DOHH2 (cell line): ENCODE data around the gene ZNF426.

Source experiments
- H3F3A ChIP-seq: fragments of 200-600 bp; sonication (generic), shearing (Covaris generic); 2 replicates; pipeline ENCODE4 v1.6.0; 2016; ENCODE audit warnings: antibody characterized with exemption, mild to moderate bottlenecking; ENCODE audit not compliant: control insufficient read depth, insufficient read depth
- H3K27ac ChIP-seq: fragments of 200-600 bp; sonication (generic); 2 replicates; pipeline ENCODE4 v1.5.1; 2014; ENCODE audit warnings: low read depth, mild to moderate bottlenecking, low read length, moderate library complexity
- H3K27me3 ChIP-seq: fragments of 200-600 bp; sonication (generic); 2 replicates; pipeline ENCODE4 v1.6.1; 2014; ENCODE audit warnings: mild to moderate bottlenecking, low read length, mixed read lengths; ENCODE audit not compliant: control insufficient read depth
- H3K36me3 ChIP-seq: fragments of 200-600 bp; sonication (generic); 2 replicates; pipeline ENCODE4 v1.6.1; 2014; ENCODE audit warnings: mild to moderate bottlenecking, low read length, moderate library complexity, mixed read lengths; ENCODE audit not compliant: control insufficient read depth
- H3K4me1 ChIP-seq: fragments of 200-600 bp; sonication (generic); 2 replicates; pipeline ENCODE4 v1.6.1; 2014; ENCODE audit warnings: mild to moderate bottlenecking, low read length, mixed read lengths; ENCODE audit not compliant: control insufficient read depth
- H3K4me2 ChIP-seq: fragments of 200-600 bp; sonication (generic); 2 replicates; pipeline ENCODE4 v1.6.0; 2014; ENCODE audit warnings: mild to moderate bottlenecking, low read length, moderate library complexity
- H3K4me3 ChIP-seq: fragments of 200-600 bp; sonication (generic); 2 replicates; pipeline ENCODE4 v1.5.1; 2014; ENCODE audit warnings: mild to moderate bottlenecking, low read length, mixed read lengths
- H3K79me2 ChIP-seq: fragments of 200-600 bp; sonication (generic); 2 replicates; pipeline ENCODE4 v1.6.1; 2014; ENCODE audit warnings: mild to moderate bottlenecking, low read length, mixed read lengths; ENCODE audit not compliant: control insufficient read depth
- H3K9me2 ChIP-seq: fragments of 200-600 bp; sonication (generic); replicated peaks from 2 replicates; pipeline ENCODE4 v1.6.1; 2014; ENCODE audit warnings: mild to moderate bottlenecking, low read length, mixed read lengths; ENCODE audit not compliant: control insufficient read depth
- H3K9me3 ChIP-seq: fragments of 200-600 bp; sonication (generic); 2 replicates; pipeline ENCODE4 v1.6.1; 2014; ENCODE audit warnings: antibody characterized with exemption, low read length, mixed read lengths; ENCODE audit not compliant: control insufficient read depth, insufficient read depth
- H4K20me1 ChIP-seq: fragments of 200-600 bp; sonication (generic); 2 replicates; pipeline ENCODE4 v1.6.0; 2014; ENCODE audit warnings: low read depth, mild to moderate bottlenecking, antibody characterized with exemption, low read length, moderate library complexity; ENCODE audit not compliant: control insufficient read depth, insufficient read depth
- EZH2phosphoT487 ChIP-seq: fragments of 200-600 bp; sonication (generic); IDR thresholded peaks from 2 replicates; pipeline ENCODE4 v1.6.1; 2017; ENCODE audit warnings: borderline replicate concordance, mild to moderate bottlenecking, antibody characterized with exemption, low read length, moderate library complexity, mixed read lengths
- TF ChIP-seq, protein P1 (sequence below): fragments of 200-600 bp; sonication (generic); IDR thresholded peaks from one replicate; pipeline ENCODE4 v1.5.1; 2014; ENCODE audit warnings: antibody characterized with exemption, mild to moderate bottlenecking, low read depth, low read length; ENCODE audit not compliant: poor library complexity, severe bottlenecking

The ZNF426 gene

DNA sequence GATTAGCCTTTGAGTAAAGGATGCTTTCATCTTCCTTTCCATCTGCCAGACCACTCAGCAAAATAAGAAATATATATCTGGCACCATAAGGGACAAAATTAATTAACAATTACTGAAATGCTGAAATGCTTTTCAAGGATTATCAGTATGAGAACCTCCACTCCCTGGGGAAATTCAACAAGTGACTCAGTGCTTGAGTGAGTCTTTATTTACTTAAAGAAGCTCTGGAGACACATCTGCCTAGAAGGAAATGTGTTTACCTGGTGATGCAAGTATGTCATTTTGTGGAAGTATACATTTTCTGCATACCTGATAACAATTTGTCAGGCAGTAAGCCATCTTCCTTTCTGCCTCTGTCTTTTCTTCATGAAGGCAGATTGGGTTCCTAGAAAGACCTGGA, 63.5 kb downstream of the ZNF426 start:
- Histone ChIP-seq H3K4me1 (no peaks in the 10 kb centered on the region), H3K4me3 (no peak overlapping the region), H3K79me2 (no peaks in the 10 kb centered on the region), H4K20me1 (no peaks in the 10 kb centered on the region), H3K36me3 (no peaks in the 10 kb centered on the region), H3K4me2 (no peak overlapping the region), H3F3A (no peaks in the 10 kb centered on the region), H3K27ac (no peak overlapping the region), H3K9me3 (no peaks in the 10 kb centered on the region), H3K9me2 (no peaks in the 10 kb centered on the region), H3K27me3 (no peaks in the 10 kb centered on the region)
- TF ChIP-seq, protein P1, sequence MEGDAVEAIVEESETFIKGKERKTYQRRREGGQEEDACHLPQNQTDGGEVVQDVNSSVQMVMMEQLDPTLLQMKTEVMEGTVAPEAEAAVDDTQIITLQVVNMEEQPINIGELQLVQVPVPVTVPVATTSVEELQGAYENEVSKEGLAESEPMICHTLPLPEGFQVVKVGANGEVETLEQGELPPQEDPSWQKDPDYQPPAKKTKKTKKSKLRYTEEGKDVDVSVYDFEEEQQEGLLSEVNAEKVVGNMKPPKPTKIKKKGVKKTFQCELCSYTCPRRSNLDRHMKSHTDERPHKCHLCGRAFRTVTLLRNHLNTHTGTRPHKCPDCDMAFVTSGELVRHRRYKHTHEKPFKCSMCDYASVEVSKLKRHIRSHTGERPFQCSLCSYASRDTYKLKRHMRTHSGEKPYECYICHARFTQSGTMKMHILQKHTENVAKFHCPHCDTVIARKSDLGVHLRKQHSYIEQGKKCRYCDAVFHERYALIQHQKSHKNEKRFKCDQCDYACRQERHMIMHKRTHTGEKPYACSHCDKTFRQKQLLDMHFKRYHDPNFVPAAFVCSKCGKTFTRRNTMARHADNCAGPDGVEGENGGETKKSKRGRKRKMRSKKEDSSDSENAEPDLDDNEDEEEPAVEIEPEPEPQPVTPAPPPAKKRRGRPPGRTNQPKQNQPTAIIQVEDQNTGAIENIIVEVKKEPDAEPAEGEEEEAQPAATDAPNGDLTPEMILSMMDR = no peak
- TF ChIP-seq EZH2phosphoT487 = no peak
